Measurements from ENCODE around the gene PLAGL1.

- TF ChIP-seq CTCF (IDR thresholded peaks at IDR 0.05) (no peak), POLR2A (IDR thresholded peaks at IDR 0.05) (no peak)
Measured at GRCh38 chr6:143986463-143987065, 21.5 kb downstream of the PLAGL1 start.
